ENCODE measurements around the gene WDR64.

The WDR64 gene

GRCh38 chr1:241706257-241706656 is 54.2 kb downstream of the WDR64 start:
- no peak for TF ChIP-seq CTCF (conservative IDR thresholded peaks at IDR 0.05)
- no peak overlapping the region for H3K27ac ChIP-seq

GRCh38 chr1:241706967-241707366 is 54.9 kb downstream of the WDR64 start:
- no peak for TF ChIP-seq CTCF (conservative IDR thresholded peaks at IDR 0.05)
- no peak overlapping the region for H3K27ac ChIP-seq

- TF ChIP-seq CTCF (conservative IDR thresholded peaks at IDR 0.05): no peak
- H3K27ac ChIP-seq: no peak overlapping the region
Measured at GRCh38 chr1:241707442-241707841, 55.4 kb downstream of the WDR64 start.

- no peak overlapping the region for H3K27ac ChIP-seq
- no peak for TF ChIP-seq CTCF (conservative IDR thresholded peaks at IDR 0.05)
Measured at GRCh38 chr1:241711326-241711725, 59.2 kb downstream of the WDR64 start.

- no peak overlapping the region for H3K27ac ChIP-seq
- TF ChIP-seq CTCF (conservative IDR thresholded peaks at IDR 0.05): no peak
Measured at GRCh38 chr1:241713316-241713715, 61.2 kb downstream of the WDR64 start.

- no peak for TF ChIP-seq CTCF (conservative IDR thresholded peaks at IDR 0.05)
- H3K27ac ChIP-seq: no peak overlapping the region
Measured at GRCh38 chr1:241714321-241715218, 62.5 kb downstream of the WDR64 start.

- H3K27ac ChIP-seq: no peak overlapping the region
- no peak for TF ChIP-seq CTCF (conservative IDR thresholded peaks at IDR 0.05)
Measured at GRCh38 chr1:241715435-241715834, 63.4 kb downstream of the WDR64 start.
